ENCODE results near the gene PPP1R1C.

DNA sequence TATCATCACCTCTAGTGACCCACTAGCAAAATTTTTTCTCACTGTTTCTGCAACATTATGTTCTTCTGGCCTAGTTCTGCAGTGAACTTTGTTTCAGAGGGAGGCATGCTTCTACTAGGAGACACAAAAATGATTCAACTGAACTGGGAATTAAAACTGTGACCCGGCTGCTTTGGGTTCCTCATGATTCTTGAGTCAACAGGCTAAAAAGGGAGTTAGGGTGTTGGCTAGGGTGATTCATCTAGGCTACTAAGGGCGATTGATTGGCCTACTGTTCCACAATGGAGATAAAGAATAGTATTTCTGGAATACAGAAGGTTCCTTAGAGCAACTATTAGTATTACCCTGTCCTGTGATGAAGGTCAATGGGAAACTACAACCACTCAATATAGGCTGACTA, 179.5 kb downstream of the PPP1R1C start:
- TF ChIP-seq, protein P1, sequence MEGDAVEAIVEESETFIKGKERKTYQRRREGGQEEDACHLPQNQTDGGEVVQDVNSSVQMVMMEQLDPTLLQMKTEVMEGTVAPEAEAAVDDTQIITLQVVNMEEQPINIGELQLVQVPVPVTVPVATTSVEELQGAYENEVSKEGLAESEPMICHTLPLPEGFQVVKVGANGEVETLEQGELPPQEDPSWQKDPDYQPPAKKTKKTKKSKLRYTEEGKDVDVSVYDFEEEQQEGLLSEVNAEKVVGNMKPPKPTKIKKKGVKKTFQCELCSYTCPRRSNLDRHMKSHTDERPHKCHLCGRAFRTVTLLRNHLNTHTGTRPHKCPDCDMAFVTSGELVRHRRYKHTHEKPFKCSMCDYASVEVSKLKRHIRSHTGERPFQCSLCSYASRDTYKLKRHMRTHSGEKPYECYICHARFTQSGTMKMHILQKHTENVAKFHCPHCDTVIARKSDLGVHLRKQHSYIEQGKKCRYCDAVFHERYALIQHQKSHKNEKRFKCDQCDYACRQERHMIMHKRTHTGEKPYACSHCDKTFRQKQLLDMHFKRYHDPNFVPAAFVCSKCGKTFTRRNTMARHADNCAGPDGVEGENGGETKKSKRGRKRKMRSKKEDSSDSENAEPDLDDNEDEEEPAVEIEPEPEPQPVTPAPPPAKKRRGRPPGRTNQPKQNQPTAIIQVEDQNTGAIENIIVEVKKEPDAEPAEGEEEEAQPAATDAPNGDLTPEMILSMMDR (IDR thresholded peaks at IDR 0.05) = no peak
- no peak for TF ChIP-seq ZFX (IDR thresholded peaks at IDR 0.05; ENCODE audit: borderline replicate concordance)
